Common myeloid progenitor, CD34-positive (primary cell): ENCODE measurements around the gene CCDC174.
"Not testable (repeated sequence)": the region's sequence is repeated elsewhere in the genome, so short reads cannot be mapped to it uniquely, and the experiment has no call there.

Experiments used
- CTCF ChIA-PET: fragments of 350-600 bp; sonication (Branson Sonifier 250); formaldehyde crosslinking; loops from one replicate; lab custom pipeline; 2021; ENCODE audit warnings: antibody characterized with exemption; lab: Charles Lee
- POLR2A ChIA-PET: fragments of 350-600 bp; sonication (Branson Sonifier 250); formaldehyde crosslinking; loops from one replicate; lab custom pipeline; 2021; ENCODE audit warnings: antibody characterized with exemption; lab: Charles Lee
- DNase-seq, 3 donors: peaks; one replicate each; pipeline versions ENCODE4 v3.0.0 to v3.0.0-alpha.2; 2013
- H3K27ac ChIP-seq, 2 experiments: 1 replicate in 1 of 2; 2 replicates in 1 of 2; pipeline ENCODE4 v1.7.0; 2013; ENCODE audit warnings: inconsistent platforms in 2 of 2, low read length in 2 of 2, mild to moderate bottlenecking in 2 of 2, low read depth in 1 of 2, moderate library complexity in 1 of 2; ENCODE audit not compliant: severe bottlenecking in 2 of 2, insufficient read depth in 1 of 2, poor library complexity in 1 of 2
- H3K27me3 ChIP-seq, 5 experiments: replicated peaks in 2 of 5; 1 replicate in 3 of 5; 2 replicates in 2 of 5; pipeline versions ENCODE4 v1.6.1 to v1.7.0; 2013; ENCODE audit warnings: low read length in 4 of 5, mild to moderate bottlenecking in 2 of 5, moderate library complexity in 2 of 5, inconsistent platforms in 1 of 5; ENCODE audit not compliant: insufficient read depth in 5 of 5, control insufficient read depth in 4 of 5
- H3K36me3 ChIP-seq, 4 experiments: 1 replicate in 2 of 4; 2 replicates in 2 of 4; pipeline versions ENCODE4 v1.6.1 to v1.7.0; 2013; ENCODE audit warnings: low read length in 3 of 4, control low read depth in 1 of 4, mild to moderate bottlenecking in 1 of 4; ENCODE audit not compliant: control insufficient read depth in 4 of 4, insufficient read depth in 4 of 4
- H3K4me1 ChIP-seq, 4 experiments: 1 replicate in 3 of 4; 2 replicates in 1 of 4; pipeline versions ENCODE4 v1.6.1 to v1.7.1; 2013; ENCODE audit warnings: low read length in 3 of 4, mild to moderate bottlenecking in 3 of 4, control low read depth in 1 of 4, inconsistent platforms in 1 of 4, moderate library complexity in 1 of 4; ENCODE audit not compliant: control insufficient read depth in 4 of 4, insufficient read depth in 4 of 4; ENCODE audit errors: control extremely low read depth in 1 of 4
- H3K4me3 ChIP-seq, 7 experiments: 1 replicate in 4 of 7; 2 replicates in 3 of 7; pipeline versions ENCODE4 v1.5.1 to v1.7.0; 2013; ENCODE audit warnings: mild to moderate bottlenecking in 7 of 7, low read length in 6 of 7, moderate library complexity in 6 of 7, inconsistent platforms in 2 of 7, low read depth in 2 of 7, control low read depth in 1 of 7; ENCODE audit not compliant: insufficient read depth in 4 of 7, control insufficient read depth in 1 of 7; ENCODE audit errors: extremely low read depth in 1 of 7
- H3K9me3 ChIP-seq, 5 experiments: 1 replicate in 4 of 5; 2 replicates in 1 of 5; pipeline versions ENCODE4 v1.6.1 to v1.7.1; 2013; ENCODE audit warnings: low read length in 4 of 5, mild to moderate bottlenecking in 2 of 5, inconsistent platforms in 1 of 5, low read depth in 1 of 5, moderate library complexity in 1 of 5; ENCODE audit not compliant: control insufficient read depth in 4 of 5, insufficient read depth in 2 of 5; ENCODE audit errors: control extremely low read depth in 1 of 5
- WGBS: methylation state at CpG from one replicate; pipeline ENCODE4 v1.1.5; 2013; ENCODE audit not compliant: insufficient coverage; 5-methylcytosine and 5-hydroxymethylcytosine counted together

Gene CCDC174

DNA sequence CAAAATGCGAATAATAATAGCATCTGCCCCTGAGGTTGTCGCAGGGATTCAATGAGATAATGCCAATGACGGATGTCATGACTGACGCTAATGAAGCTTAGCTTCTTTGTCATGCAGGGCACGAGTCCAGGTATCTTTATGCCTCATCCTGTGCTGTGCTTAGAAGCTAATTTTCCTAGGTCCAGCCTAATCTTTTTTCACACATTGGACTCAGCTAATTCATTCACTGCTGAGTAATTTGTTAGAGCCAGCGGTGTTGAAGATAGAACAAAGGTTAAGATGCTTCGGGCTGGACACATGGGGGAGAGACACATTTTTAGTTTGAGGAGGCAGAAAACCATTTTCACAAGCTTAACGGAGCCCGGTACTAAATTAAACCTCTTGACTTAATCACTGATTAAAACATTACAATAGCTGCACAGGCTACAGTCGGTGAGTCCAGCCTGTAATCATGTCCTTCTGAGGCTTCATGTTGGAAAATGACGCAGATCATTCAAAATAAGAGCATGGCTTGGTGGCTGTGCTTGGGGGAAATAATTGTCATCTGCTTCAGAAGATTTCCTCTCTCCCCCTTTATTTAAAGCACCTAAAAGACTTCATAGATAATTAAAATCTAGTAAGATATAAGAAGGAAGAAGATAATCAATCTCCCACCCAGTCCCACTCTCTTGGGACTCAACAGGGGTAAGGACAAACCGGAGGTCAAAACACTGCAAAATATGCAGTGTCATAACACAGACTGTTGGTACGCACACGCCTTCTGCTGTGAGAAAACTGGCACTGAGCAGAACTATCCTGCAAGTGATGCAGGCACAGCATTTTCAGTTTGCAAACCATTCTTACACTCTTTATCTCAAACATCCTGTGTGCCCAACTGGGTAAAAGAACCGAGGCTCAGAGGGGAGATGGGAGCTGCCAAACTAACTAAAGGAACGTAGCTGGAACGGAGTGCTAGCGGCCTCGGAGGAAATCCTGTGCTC lies 3.3 kb upstream of the CCDC174 start:
- Histone ChIP-seq H3K36me3 (no peaks in the 10 kb centered on the region), H3K27ac (peak overlapping the region; percentile 52 to 60), H3K4me1 (peaks cover 9 to 45% (median 22%) of the 10 kb centered on the region in 4 experiments), H3K9me3 (no peaks in the 10 kb centered on the region), H3K27me3 (peaks cover 0 to 6% (median 0%) of the 10 kb centered on the region in 5 experiments), H3K4me3 (peak overlapping the region in 4 of 7 experiments; percentile 32 to 54 (median 44))
- ChIA-PET POLR2A (interaction anchor here (1.5 kb wide), 1 partner anchor 17 kb away, joined by 3 read pairs; no protein-coding TSS in a partner anchor), CTCF (interaction anchor here (0.9 to 3.2 kb wide), 6 partner anchors 13 to 142 kb away, joined by 3 to 14 read pairs (median 5); partner anchors contain the start of gene C3orf20)
- WGBS, result 46% methylated on average over 16 of the region's 19 CpGs
- peak; percentile 54 to 83 (median 79) for DNase-seq

DNA sequence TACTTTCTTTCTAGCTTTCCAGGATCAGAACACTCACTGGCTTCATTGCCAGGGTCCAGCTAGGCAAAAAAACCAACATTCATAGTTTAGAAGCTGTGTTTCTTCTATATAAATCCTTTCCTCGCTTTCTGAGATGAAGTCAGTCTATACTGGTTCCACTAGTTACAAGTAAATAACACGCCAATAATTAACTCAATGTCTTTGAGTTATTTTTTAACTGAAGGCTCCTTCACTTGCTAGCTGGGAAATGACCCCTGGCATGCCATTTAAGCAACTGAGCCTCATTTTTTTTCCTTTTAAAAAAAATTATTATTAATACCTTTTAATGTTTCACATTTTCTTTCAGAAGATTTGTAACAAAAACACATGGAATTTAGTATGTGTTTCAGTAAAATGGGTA lies 2.1 kb upstream of the CCDC174 start:
- Histone ChIP-seq H3K4me3 (no peak overlapping the region), H3K4me1 (peaks cover 9 to 50% (median 26%) of the 10 kb centered on the region in 4 experiments), H3K27me3 (no peaks in the 10 kb centered on the region), H3K27ac (no peak overlapping the region), H3K9me3 (no peaks in the 10 kb centered on the region), H3K36me3 (no peaks in the 10 kb centered on the region)
- DNase-seq, result no peak
- WGBS, result 95% methylated on average over 2 of the region's 2 CpGs
- CTCF ChIA-PET, result interaction anchor here (1.0 to 3.2 kb wide), 3 partner anchors 14 to 18 kb away, joined by 3 to 14 read pairs (median 6); no protein-coding TSS in a partner anchor
- POLR2A ChIA-PET, result no interaction called here

DNA sequence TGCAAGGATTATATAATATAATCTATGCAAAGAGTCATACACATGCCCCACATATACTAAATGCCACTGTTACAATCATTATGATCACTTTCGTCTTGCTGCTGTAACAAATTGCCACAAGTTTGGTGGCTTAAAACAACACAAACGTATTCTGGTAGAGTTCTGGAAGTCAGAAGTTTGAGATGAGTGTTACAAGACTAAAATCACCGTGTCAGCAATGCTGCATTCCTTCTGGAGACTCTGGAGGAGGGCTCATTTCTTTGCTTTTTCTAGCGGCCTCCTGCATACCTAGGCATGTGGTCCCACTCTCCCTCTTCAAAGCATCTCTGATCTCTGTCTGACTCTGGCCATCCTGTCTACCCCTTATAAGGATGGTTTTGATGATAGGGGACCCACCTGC lies 1.4 kb upstream of the CCDC174 start:
- Histone ChIP-seq H3K4me3 (peak overlapping the region in 1 of 7 experiments; percentile 87), H3K4me1 (peaks cover 9 to 50% (median 26%) of the 10 kb centered on the region in 4 experiments), H3K9me3 (no peaks in the 10 kb centered on the region), H3K27me3 (no peaks in the 10 kb centered on the region), H3K27ac (no peak overlapping the region), H3K36me3 (peaks cover 0 to 5% (median 2%) of the 10 kb centered on the region in 4 experiments)
- no peak for DNase-seq
- ChIA-PET CTCF (interaction anchor here (1.3 to 2.1 kb wide), 3 partner anchors 16 to 525 kb away, joined by 3 to 8 read pairs (median 6); no protein-coding TSS in a partner anchor), POLR2A (no interaction called here)
- 96% methylated on average over 3 of the region's 4 CpGs for WGBS

DNA sequence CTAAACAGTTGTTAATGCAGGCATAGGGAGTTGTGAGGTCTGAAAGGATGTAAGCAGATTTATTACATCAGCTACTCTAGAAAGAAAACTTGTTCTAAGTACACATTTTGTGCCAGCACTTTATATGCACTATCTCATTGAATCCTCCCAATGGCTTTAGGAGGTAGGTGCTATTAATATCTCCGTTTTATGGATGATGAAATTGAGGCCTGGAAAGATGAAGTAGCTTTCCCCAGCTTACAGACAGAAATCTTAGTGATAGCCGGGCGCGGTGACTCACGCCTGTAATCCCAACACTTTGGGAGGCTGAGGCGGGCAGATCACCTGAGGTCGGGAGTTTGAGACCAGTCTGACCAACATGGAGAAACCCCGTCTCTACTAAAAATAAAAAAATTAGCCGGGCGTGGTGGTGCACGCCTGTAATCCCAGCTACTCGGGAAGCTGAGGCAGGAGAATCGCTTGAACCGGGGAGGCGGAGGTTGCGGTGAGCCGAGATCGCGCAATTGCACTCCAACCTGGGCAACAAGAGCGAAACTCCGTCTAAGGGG lies 872 bp downstream of the CCDC174 start:
- H3K4me3 ChIP-seq, result peak overlapping the region; percentile 84 to 95 (median 87)
- ChIA-PET CTCF (interaction anchor here (0.7 to 2.7 kb wide), 10 partner anchors 9 to 210 kb away, joined by 3 to 12 read pairs (median 3); no protein-coding TSS in a partner anchor), POLR2A (interaction anchor here (0.7 to 2.1 kb wide), 3 partner anchors 109 to 480 kb away, joined by 3 to 5 read pairs (median 3); no protein-coding TSS in a partner anchor)
- H3K36me3 ChIP-seq, result peaks cover 4 to 26% (median 23%) of the 10 kb centered on the region in 4 experiments
- DNase-seq, H3K27me3 ChIP-seq, H3K9me3 ChIP-seq: not testable (repeated sequence)
- peaks cover 9 to 46% (median 24%) of the 10 kb centered on the region in 4 experiments for H3K4me1 ChIP-seq
- WGBS, result 87% methylated on average over 18 of the region's 21 CpGs
- H3K27ac ChIP-seq, result peak overlapping the region; percentile 98

DNA sequence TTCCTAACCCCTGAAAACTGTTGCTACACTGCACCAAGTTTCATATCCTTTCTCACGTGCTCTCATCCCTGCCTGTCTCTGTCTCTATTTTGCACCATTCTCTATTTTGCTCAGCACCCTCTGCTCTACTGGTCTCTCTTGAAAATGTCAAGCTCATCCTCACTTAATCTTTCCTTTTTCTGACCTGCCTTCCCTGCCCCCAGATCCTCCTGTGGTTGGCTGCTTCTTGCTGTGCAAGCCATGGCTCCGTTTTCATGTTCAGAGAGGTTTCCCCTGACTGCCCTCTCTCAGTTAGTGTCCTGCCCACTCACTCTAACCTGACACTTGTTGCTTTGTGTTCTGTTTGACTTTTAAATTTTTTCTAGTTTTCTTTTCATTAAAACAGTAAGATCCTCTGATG lies 6.0 kb downstream of the CCDC174 start:
- Histone ChIP-seq H3K4me1 (peaks cover 5 to 12% (median 9%) of the 10 kb centered on the region in 4 experiments), H3K36me3 (peaks cover 27 to 77% (median 58%) of the 10 kb centered on the region in 4 experiments), H3K9me3 (no peaks in the 10 kb centered on the region), H3K27me3 (no peaks in the 10 kb centered on the region), H3K27ac (no peak overlapping the region), H3K4me3 (no peak overlapping the region)
- ChIA-PET CTCF (interaction anchor here (0.9 to 1.5 kb wide), 4 partner anchors 12 to 255 kb away, joined by 3 read pairs; no protein-coding TSS in a partner anchor), POLR2A (no interaction called here)
- no peak for DNase-seq
- 94% methylated on average over 1 of the region's 2 CpGs for WGBS

DNA sequence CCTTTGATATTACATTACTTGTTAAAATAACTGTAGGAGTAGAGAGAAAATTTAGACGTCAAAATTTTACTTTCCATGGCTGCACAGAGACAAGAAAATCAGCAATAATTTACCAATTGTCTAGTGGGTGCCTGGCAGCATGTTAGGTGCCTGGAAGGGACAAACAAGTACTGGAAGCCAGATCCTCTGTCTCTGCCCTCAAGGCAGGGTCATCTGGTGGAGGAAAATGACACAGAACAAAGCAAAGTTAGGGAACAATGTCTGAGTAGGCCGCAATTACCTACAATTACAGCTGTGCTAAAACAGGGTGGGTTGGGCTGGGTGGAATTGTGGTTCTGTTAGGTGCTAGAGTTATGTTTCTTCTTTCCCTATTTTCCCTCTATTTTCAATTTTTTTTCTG lies 7.4 kb downstream of the CCDC174 start:
- WGBS, result no CpG with 5 or more reads among the region's 2 CpGs
- H3K27ac ChIP-seq, result no peak overlapping the region
- no peak overlapping the region for H3K4me3 ChIP-seq
- H3K36me3 ChIP-seq, result peaks cover 35 to 91% (median 67%) of the 10 kb centered on the region in 4 experiments
- no peaks in the 10 kb centered on the region for H3K9me3 ChIP-seq
- POLR2A ChIA-PET, result interaction anchor here (0.9 kb wide), 1 partner anchor 8 kb away, joined by 4 read pairs; the partner anchor contains the start of gene CCDC174
- no peak for DNase-seq
- CTCF ChIA-PET, result no interaction called here
- no peaks in the 10 kb centered on the region for H3K27me3 ChIP-seq
- H3K4me1 ChIP-seq, result no peaks in the 10 kb centered on the region
